ENCODE results near the gene SCUBE1. TPM values are rescaled to one million over a fixed set of nuclear protein-coding genes. Genes with fewer than 3 reads are reported as not detected.
A peak's percentile ranks its signal among the peaks of the same experiment; 100 is the strongest.

Gene SCUBE1
- total RNA-seq, 1 donor from 2014 or later, result 0.14 TPM

- peak; percentile 11 for DNase-seq
- Histone ChIP-seq H3K4me1 (no peaks in the 10 kb centered on the region), H3K27ac (replicated peaks) (no peak overlapping the region), H3K27me3 (ENCODE audit: low read depth) (no peaks in the 10 kb centered on the region), H3K4me3 (no peak overlapping the region), H3K9me3 (replicated peaks) (no peaks in the 10 kb centered on the region), H3K36me3 (peaks cover 59% of the 10 kb centered on the region)
- intact Hi-C loops (cut with micrococcal nuclease), result no loop called here
- no peak for TF ChIP-seq CTCF (IDR thresholded peaks at IDR 0.05; ENCODE audit: borderline replicate concordance)
These were observed 167.1 kb downstream of the SCUBE1 start for GRCh38 chr22:43176090-43176489.

- H3K36me3 ChIP-seq, result peaks cover 69% of the 10 kb centered on the region
- H3K27ac ChIP-seq (replicated peaks), result no peak overlapping the region
- H3K4me3 ChIP-seq, result no peak overlapping the region
- H3K4me1 ChIP-seq, result no peaks in the 10 kb centered on the region
- H3K27me3 ChIP-seq (ENCODE audit: low read depth), result no peaks in the 10 kb centered on the region
- no peak for DNase-seq
- H3K9me3 ChIP-seq (replicated peaks), result no peaks in the 10 kb centered on the region
- intact Hi-C loops (cut with micrococcal nuclease), result no loop called here
- no peak for TF ChIP-seq CTCF (IDR thresholded peaks at IDR 0.05; ENCODE audit: borderline replicate concordance)
These were observed 168.1 kb downstream of the SCUBE1 start for GRCh38 chr22:43174941-43175531.

GRCh38 chr22:43173976-43174720, 169.0 kb downstream of the SCUBE1 start:
- Histone ChIP-seq H3K4me1 (no peaks in the 10 kb centered on the region), H3K36me3 (peaks cover 65% of the 10 kb centered on the region), H3K9me3 (replicated peaks) (no peaks in the 10 kb centered on the region), H3K27ac (replicated peaks) (no peak overlapping the region), H3K27me3 (ENCODE audit: low read depth) (no peaks in the 10 kb centered on the region), H3K4me3 (no peak overlapping the region)
- intact Hi-C loops (cut with micrococcal nuclease), result no loop called here
- TF ChIP-seq CTCF (IDR thresholded peaks at IDR 0.05; ENCODE audit: borderline replicate concordance), result no peak
- no peak for DNase-seq

- no peak for DNase-seq
These were observed 169.6 kb downstream of the SCUBE1 start for GRCh38 chr22:43173566-43173965.

GRCh38 chr22:43172191-43172590, 171.0 kb downstream of the SCUBE1 start:
- no peak for DNase-seq
- no peaks in the 10 kb centered on the region for H3K4me1 ChIP-seq

More at GRCh38 chr22:43173566-43173965, 169.6 kb downstream of the SCUBE1 start:
- intact Hi-C loops (cut with micrococcal nuclease), result no loop called here
- TF ChIP-seq CTCF (IDR thresholded peaks at IDR 0.05; ENCODE audit: borderline replicate concordance), result no peak
- no peaks in the 10 kb centered on the region for H3K9me3 ChIP-seq (replicated peaks)
- peaks cover 65% of the 10 kb centered on the region for H3K36me3 ChIP-seq
- no peaks in the 10 kb centered on the region for H3K4me1 ChIP-seq
- no peaks in the 10 kb centered on the region for H3K27me3 ChIP-seq (ENCODE audit: low read depth)
- no peak overlapping the region for H3K27ac ChIP-seq (replicated peaks)
- no peak overlapping the region for H3K4me3 ChIP-seq

More at GRCh38 chr22:43172191-43172590, 171.0 kb downstream of the SCUBE1 start:
- H3K27me3 ChIP-seq (ENCODE audit: low read depth), result no peaks in the 10 kb centered on the region
- no peak for TF ChIP-seq CTCF (IDR thresholded peaks at IDR 0.05; ENCODE audit: borderline replicate concordance)
- H3K9me3 ChIP-seq (replicated peaks), result no peaks in the 10 kb centered on the region
- H3K27ac ChIP-seq (replicated peaks), result no peak overlapping the region
- intact Hi-C loops (cut with micrococcal nuclease), result no loop called here
- H3K4me3 ChIP-seq, result no peak overlapping the region
- H3K36me3 ChIP-seq, result peaks cover 76% of the 10 kb centered on the region
